Stimulated activated CD4-positive, alpha-beta T cell treated with anti-CD3 and anti-CD28 coated beads, Interleukin-1b, Interleukin-23, amount 100 ng/mL, for 1 hour (primary cell): ENCODE data around the gene PRKAB2.
"Not testable (repeated sequence)": the region's sequence is repeated elsewhere in the genome, so short reads cannot be mapped to it uniquely, and the experiment has no call there.

Source experiments
- DNase-seq, 2 donors: peaks; one replicate each; pipeline ENCODE4 v3.0.0-alpha.2; 2020; ENCODE audit warnings: low read depth in 2 of 2

PRKAB2 gene, protein sequence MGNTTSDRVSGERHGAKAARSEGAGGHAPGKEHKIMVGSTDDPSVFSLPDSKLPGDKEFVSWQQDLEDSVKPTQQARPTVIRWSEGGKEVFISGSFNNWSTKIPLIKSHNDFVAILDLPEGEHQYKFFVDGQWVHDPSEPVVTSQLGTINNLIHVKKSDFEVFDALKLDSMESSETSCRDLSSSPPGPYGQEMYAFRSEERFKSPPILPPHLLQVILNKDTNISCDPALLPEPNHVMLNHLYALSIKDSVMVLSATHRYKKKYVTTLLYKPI

DNA sequence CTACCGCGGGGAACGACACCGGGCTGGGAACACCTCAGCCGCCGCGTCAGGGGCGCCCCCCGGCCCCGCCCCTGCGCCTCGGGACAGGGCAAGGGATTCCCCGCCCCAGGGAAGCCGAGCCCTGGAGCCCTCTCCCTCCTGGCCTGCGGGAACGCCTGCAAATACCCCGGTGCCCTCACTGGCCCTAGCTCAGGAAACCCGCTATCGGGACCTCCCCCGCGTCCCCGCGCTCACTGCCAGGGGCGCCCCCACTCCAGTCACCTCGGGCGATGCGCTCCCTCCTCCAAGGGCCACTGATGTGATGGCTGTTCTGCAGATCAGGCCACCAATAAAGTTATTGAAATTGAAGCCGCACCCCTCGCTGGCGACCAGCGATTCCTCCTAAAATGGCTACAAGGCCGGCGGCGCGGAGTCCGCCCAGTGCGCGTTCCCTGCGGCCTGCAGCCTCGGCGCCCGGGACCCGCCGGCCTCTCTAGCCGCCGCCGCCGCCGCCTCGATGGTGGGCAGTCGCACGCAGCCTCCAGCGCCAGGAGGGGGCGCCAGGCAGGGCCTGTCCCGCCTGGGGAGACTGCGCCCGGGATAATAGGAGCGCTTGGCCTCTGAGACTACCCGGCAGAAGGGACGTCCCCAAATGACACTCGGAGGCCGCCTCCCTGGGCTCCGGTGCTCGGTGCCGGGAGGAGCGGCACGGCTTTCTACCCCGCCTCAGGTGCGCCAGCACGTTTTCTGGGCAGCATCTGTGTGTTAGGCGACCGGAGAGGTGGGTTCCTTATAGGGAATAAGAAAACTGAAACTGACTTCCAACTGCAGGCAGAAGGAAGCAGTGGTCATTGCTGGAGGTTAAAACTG is at the start of gene PRKAB2:
Gene PRKAB2 (minus strand): TSS at position 303 of the 849 bp plus-strand sequence. CDS start 326 bp downstream, outside the sequence.
- DNase-seq, result peak; percentile 74 to 76

- no peak for DNase-seq
Measured at GRCh38 chr1:147218606-147219005, 46.3 kb upstream of the PRKAB2 start.

GRCh38 chr1:147217141-147217540 is 44.9 kb upstream of the PRKAB2 start:
- no peak for DNase-seq

DNA sequence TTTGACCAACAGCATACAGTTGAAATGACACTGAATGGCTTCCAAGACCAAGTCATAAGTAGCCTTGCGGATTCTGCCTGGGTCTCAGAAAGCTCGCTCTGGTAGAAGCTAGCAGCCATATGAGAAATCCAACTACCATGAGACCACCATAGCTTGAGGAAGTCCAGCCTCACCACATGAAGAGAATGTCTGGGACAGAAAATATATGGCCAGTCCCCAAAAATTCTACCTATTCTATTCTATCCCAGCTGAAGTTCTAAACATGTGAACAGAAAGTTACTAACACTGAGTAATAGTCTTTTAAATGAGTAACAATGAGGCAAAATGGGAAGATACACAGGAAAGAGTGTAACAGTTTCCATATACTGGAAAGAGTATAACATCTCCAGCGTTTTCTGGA is 43.9 kb upstream of the PRKAB2 start:
- no peak for DNase-seq

DNA sequence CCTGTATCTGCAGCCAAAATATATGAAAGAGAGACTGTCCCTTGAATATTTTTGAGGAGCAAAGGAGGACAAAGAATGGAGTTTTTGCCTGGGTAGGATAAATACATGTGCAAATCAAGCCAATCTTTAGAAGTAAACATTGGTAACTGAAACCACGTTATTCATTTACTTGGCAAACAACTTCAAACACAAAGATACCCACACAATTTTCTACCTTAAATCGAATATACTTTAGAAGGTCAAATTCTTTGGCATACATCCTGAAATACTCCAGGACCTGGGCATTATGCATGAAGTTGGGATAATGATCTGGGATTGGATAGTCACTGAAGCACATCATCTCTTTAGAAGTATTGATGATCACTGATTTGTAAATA is 43.3 kb upstream of the PRKAB2 start:
- DNase-seq, result no peak

DNA sequence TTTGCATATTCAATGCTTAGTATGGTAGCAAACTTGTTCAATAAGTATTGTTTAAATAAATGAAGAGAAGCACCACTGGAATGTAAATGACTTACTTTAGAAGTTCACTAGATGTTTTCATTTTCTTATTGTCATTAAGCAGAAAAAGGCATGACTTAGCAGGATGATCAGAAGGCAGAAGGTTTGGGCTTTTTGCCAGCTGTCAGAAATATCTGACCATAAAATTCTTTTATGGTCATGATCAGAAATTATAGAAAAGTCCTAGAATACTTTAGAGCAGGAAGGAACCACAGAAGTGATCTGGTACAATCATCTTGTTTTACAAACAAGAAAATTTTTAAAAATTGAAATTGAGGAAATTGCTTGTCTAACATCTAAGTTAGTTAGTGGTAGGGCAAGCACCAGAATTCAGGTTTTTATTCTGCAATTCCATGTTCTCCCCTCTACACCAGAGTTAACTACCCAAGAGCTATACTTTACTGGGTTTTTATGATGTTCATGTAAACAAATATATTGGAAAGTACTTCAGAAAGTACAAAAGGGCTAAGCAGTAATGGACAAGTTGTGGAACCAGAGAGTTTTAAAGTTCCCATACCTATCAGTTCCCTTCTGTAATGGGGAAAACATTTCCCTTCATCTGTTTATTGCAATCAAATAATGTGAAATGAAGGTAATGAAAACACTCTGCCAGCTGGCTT is 42.7 kb upstream of the PRKAB2 start:
- DNase-seq, result no peak

GRCh38 chr1:147214325-147214724 is 42.1 kb upstream of the PRKAB2 start:
- no peak for DNase-seq

DNA sequence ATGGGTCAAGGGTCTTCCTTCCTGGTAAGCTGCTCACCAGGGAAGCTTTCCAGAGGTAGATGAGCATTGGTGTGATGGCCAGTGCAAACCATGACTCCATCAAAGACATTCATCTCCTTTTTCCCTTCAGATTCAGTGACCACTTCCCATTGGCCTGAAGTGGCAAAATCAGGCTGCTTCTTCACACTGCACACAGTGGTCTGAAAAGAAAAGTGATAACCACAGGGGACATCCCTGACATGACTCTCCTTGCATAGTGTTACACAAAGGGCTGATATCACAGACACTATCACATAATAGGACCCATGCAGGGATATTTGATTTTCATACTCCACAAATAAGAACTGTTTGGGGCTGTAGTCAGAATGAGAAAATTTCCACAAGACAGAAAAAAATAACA is 41.0 kb upstream of the PRKAB2 start:
- DNase-seq, result no peak

GRCh38 chr1:147211577-147211976 is 39.3 kb upstream of the PRKAB2 start:
- DNase-seq, result no peak

DNA sequence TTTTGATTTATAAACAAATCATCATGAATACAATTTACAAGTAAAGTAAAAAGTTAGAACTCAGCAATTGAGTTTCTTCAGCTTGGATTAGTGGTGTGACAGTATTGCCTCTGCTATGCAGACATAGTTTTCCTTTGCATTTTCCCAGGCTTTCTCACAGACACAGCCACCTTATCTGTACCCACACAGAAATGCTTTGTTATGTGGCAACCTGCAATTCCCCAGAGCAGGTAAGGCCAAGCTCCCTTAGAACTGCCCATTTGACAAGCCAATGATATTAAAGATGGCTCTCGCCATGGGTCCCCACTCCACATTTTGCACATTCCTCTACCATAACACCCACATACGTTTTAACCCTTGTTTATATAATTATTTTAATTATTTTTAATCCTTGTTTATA is 38.7 kb upstream of the PRKAB2 start:
- DNase-seq, result no peak

- no peak for DNase-seq
Measured at GRCh38 chr1:147209825-147210821, 37.9 kb upstream of the PRKAB2 start.

- DNase-seq, result no peak
Measured at GRCh38 chr1:147208619-147209018, 36.3 kb upstream of the PRKAB2 start.

DNA sequence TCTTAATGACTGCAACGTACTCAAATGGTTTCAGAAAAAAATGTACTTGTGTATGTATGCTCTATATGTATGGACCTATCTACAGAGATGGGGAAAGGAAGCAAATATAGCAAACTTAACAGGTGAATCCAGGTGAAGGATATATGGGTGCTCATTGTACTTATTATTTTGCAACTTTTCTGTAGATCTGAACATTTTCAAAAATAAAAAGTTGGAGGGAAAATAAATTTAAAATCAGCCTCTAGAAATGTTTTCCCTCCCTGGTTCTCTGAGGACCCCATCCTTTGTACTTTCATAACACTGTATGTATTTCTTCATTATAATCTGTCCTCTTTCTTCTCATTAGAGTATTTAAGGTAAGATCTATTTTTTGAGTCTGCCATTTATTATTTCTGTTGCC is 34.9 kb upstream of the PRKAB2 start:
- no peak for DNase-seq

DNA sequence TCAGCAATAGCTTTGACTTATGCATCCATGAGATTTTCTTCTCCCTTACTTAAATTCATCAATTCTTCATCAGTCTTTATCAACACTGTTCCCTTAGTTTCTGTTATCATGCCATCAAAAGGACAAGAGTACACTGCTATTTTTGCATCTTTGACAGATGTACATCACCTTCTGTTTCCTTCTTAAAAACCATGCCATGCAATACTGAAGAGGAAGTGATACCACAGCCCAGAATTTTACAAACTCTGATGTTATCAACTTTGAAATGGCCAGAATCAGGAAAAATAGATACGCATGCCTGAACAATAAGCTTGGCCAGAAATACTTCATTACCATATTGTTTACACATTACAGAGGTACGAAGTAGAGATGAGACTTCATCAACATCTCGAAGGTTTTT is 31.8 kb upstream of the PRKAB2 start:
- DNase-seq, result no peak

DNA sequence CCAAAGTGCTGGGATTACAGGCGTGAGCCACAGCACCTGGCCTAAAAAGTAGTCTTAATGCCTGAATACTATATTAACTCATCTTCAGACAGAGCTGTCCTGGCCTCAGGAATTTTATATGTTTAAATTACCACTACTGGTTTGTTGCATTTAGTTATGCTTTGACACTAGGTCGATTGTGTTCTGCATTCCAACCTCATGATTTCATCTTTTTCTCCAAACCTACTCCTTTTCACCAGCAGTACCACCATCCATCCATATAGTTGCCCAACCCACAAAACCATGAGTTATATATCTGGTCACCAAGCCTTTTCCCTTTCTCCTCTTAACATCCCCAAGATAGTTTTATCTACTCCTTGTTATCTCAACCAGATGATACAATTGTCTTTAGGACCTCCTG is 30.3 kb upstream of the PRKAB2 start:
- DNase-seq, result no peak

GRCh38 chr1:147201786-147202185 is 29.5 kb upstream of the PRKAB2 start:
- no peak for DNase-seq

DNA sequence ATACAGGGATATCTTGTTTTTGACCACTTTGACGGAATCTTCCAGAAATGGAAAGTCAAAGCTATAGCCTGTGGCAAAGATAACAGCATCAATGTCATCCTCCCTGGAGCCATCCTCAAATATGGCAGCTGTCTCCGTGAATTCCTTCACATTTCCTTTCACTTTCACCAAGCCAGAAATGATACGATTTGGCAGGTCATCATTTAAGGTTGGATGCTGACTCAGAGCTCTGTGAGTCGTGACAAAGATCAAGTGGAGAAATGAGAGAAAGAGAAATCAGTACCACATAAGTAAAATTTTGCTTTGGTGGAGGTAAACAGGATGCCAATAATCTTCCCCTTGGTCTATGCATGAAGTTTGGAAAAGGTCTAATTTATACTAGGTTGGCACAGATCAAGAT is 29.0 kb upstream of the PRKAB2 start:
- no peak for DNase-seq

- DNase-seq, result not testable (repeated sequence)
Measured at GRCh38 chr1:147197324-147197723, 25.1 kb upstream of the PRKAB2 start.

DNA sequence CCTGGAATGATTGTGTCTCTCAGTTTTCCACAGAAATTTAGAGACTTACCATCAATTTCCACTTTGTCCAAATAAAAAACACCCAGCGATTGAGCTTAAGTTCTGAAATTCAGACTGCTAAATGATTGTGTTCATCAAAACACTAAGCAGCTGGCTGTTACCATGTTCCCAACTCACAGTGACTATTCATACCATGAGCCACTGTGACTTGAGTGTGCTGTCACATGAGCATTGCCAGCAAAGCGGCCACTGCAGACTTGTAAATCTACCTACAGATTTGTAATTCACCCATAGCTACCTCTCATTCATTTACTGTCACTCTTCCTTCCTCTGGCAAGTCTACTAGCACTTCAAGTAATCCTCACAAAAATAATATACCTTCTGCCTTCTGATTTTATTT is 17.2 kb upstream of the PRKAB2 start:
- no peak for DNase-seq

DNA sequence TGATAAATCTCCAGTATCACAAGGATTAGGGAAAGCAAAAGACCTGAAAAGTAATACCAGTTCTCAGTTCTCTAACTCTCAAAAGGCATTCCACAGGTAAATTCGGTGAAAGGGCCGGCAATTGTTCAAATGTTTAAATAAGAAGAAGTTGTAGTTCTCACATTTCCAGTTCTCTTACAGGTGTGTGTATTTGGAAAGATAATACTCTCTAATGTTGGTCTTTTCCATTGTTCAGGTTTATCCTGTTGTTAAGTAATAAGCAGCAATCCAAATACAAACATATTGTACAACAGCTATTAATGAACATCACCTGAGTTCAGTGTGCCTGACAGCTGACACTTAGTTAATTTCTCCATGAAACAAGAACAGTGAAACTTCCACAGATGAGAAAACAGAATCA is 13.2 kb upstream of the PRKAB2 start:
- no peak for DNase-seq

GRCh38 chr1:147177611-147178380 is 5.5 kb upstream of the PRKAB2 start:
- DNase-seq, result no peak
